HG03108 (cell line): ENCODE results near the gene GRIK1.

Source experiments
- ATAC-seq: cut with Tn5 transposase; IDR thresholded peaks from one replicate; pipeline ENCODE4 v1.9.1; 2021; ENCODE audit warnings: moderate library complexity; ENCODE audit not compliant: unreplicated experiment

The GRIK1 gene

GRCh38 chr21:29721221-29721620, 218.6 kb downstream of the GRIK1 start:
- ATAC-seq: no peak

- ATAC-seq: no peak
These were observed 220.3 kb downstream of the GRIK1 start for GRCh38 chr21:29719521-29719920.

GRCh38 chr21:29718081-29718815, 221.5 kb downstream of the GRIK1 start:
- ATAC-seq: no peak

- no peak for ATAC-seq
These were observed 222.1 kb downstream of the GRIK1 start for GRCh38 chr21:29717659-29718058.

- ATAC-seq: no peak
These were observed 223.0 kb downstream of the GRIK1 start for GRCh38 chr21:29716753-29717152.

- no peak for ATAC-seq
These were observed 224.7 kb downstream of the GRIK1 start for GRCh38 chr21:29715089-29715488.

GRCh38 chr21:29712818-29713217, 227.0 kb downstream of the GRIK1 start:
- ATAC-seq: no peak

GRCh38 chr21:29711236-29711635, 228.6 kb downstream of the GRIK1 start:
- ATAC-seq: no peak

- no peak for ATAC-seq
These were observed 229.3 kb downstream of the GRIK1 start for GRCh38 chr21:29710498-29710897.

GRCh38 chr21:29708401-29708800, 231.4 kb downstream of the GRIK1 start:
- ATAC-seq: no peak

GRCh38 chr21:29704719-29705118, 235.1 kb downstream of the GRIK1 start:
- no peak for ATAC-seq

- no peak for ATAC-seq
These were observed 238.1 kb downstream of the GRIK1 start for GRCh38 chr21:29701676-29702075.

GRCh38 chr21:29697555-29698193, 242.1 kb downstream of the GRIK1 start:
- peak; percentile 61 for ATAC-seq

- ATAC-seq: no peak
These were observed 242.9 kb downstream of the GRIK1 start for GRCh38 chr21:29696937-29697336.

- ATAC-seq: no peak
These were observed 247.9 kb downstream of the GRIK1 start for GRCh38 chr21:29691616-29692491.

GRCh38 chr21:29689753-29690152, 250.0 kb downstream of the GRIK1 start:
- no peak for ATAC-seq

- no peak for ATAC-seq
These were observed 255.7 kb downstream of the GRIK1 start for GRCh38 chr21:29684106-29684505.

GRCh38 chr21:29682800-29683199, 257.0 kb downstream of the GRIK1 start:
- no peak for ATAC-seq

- ATAC-seq: no peak
These were observed 259.5 kb downstream of the GRIK1 start for GRCh38 chr21:29680273-29680672.

GRCh38 chr21:29678626-29679025, 261.2 kb downstream of the GRIK1 start:
- ATAC-seq: no peak

- ATAC-seq: no peak
These were observed 262.5 kb downstream of the GRIK1 start for GRCh38 chr21:29677326-29677725.

- ATAC-seq: no peak
These were observed 263.4 kb downstream of the GRIK1 start for GRCh38 chr21:29676395-29676794.
